ENCODE data around the gene PTPRD.

Gene PTPRD

DNA sequence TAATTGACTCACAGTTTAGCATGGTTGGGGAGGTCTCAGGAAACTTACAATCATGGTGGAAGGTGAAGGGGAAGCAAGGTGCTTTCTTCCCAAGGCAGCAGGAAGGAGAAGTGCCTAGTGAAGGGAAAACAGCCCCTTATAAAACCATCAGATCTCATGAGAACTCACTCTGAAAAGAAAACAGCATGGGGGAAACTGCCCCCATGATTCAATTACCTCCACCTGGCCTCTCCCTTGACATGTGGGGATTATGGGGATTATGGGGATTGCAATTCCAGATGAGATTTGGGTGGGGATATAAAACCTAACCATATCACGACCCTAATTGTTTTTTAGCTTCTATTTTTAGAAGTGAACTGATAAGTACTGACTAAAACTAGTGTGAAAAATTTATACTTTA, 1435.7 kb downstream of the PTPRD start:
- no peak for DNase-seq (ENCODE audit: low read depth, low spot score)
- TF ChIP-seq, protein P1, sequence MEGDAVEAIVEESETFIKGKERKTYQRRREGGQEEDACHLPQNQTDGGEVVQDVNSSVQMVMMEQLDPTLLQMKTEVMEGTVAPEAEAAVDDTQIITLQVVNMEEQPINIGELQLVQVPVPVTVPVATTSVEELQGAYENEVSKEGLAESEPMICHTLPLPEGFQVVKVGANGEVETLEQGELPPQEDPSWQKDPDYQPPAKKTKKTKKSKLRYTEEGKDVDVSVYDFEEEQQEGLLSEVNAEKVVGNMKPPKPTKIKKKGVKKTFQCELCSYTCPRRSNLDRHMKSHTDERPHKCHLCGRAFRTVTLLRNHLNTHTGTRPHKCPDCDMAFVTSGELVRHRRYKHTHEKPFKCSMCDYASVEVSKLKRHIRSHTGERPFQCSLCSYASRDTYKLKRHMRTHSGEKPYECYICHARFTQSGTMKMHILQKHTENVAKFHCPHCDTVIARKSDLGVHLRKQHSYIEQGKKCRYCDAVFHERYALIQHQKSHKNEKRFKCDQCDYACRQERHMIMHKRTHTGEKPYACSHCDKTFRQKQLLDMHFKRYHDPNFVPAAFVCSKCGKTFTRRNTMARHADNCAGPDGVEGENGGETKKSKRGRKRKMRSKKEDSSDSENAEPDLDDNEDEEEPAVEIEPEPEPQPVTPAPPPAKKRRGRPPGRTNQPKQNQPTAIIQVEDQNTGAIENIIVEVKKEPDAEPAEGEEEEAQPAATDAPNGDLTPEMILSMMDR (IDR thresholded peaks at IDR 0.05; ENCODE audit: insufficient read depth, low read length, missing control alignments), result no peak
- no peak overlapping the region for H3K4me3 ChIP-seq (ENCODE audit: low read depth, low read length)
- ChIA-PET CTCF (no interaction called here), POLR2A (no interaction called here)

DNA sequence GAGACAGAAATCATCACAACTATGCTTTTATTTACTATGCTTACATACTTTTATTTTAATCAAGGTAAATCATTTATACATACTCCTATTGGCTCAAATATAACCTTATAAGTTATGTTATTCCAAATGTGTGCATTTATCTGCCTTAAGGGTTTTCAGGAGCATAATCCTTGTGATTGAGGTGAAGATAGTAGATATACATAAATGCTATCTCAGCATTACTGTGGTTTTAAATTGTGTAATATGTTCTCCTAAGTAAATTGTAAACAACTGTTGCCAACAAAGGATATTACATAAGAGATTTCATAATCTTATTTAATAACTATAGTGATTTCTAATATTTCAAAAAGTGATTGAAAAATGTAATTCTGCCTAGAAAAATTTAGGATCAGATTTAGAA, 1438.4 kb downstream of the PTPRD start:
- TF ChIP-seq, protein P1 (IDR thresholded peaks at IDR 0.05; ENCODE audit: insufficient read depth, low read length, missing control alignments), result no peak
- CTCF ChIA-PET, result no interaction called here
- no peak for DNase-seq (ENCODE audit: low read depth, low spot score)
- POLR2A ChIA-PET, result no interaction called here
- no peak overlapping the region for H3K4me3 ChIP-seq (ENCODE audit: low read depth, low read length)

- TF ChIP-seq, protein P1 (IDR thresholded peaks at IDR 0.05; ENCODE audit: insufficient read depth, low read length, missing control alignments), result no peak
These were observed 1439.5 kb downstream of the PTPRD start for GRCh38 chr9:9173264-9173663.

GRCh38 chr9:9170439-9171134, 1442.2 kb downstream of the PTPRD start:
- TF ChIP-seq, protein P1 (IDR thresholded peaks at IDR 0.05; ENCODE audit: insufficient read depth, low read length, missing control alignments), result no peak
- DNase-seq (ENCODE audit: low read depth, low spot score), result no peak
- CTCF ChIA-PET, result no interaction called here
- H3K4me3 ChIP-seq (ENCODE audit: low read depth, low read length), result no peak overlapping the region
- POLR2A ChIA-PET, result no interaction called here

More at GRCh38 chr9:9173264-9173663, 1439.5 kb downstream of the PTPRD start:
- ChIA-PET CTCF (no interaction called here), POLR2A (no interaction called here)
- H3K4me3 ChIP-seq (ENCODE audit: low read depth, low read length), result no peak overlapping the region
- DNase-seq (ENCODE audit: low read depth, low spot score), result no peak

GRCh38 chr9:9142001-9142400, 1470.8 kb downstream of the PTPRD start:
- ChIA-PET POLR2A (no interaction called here), CTCF (no interaction called here)
- no peak for DNase-seq (ENCODE audit: low read depth, low spot score)
- TF ChIP-seq, protein P1 (IDR thresholded peaks at IDR 0.05; ENCODE audit: insufficient read depth, low read length, missing control alignments), result no peak
- no peak overlapping the region for H3K4me3 ChIP-seq (ENCODE audit: low read depth, low read length)

DNA sequence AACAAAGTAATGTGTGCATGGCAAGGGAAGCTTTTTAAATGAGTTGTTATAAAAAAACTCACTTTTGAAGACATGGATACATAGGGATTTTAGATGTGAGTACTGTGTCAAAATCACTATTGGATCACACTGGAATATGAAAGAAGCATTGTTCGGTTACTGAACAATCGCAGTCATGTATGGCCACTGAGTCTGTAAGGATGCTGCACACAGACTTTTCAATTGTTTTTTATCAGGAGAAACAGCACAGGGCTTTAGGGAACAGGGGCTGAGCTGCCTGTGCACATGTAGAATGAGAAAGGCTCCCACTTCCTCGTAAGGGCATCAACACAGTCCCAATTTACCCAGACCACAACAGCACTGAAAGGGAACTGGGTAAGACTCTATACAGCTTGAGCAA, 1479.3 kb downstream of the PTPRD start:
- no peak for DNase-seq (ENCODE audit: low read depth, low spot score)
- H3K4me3 ChIP-seq (ENCODE audit: low read depth, low read length), result no peak overlapping the region
- CTCF ChIA-PET, result no interaction called here
- TF ChIP-seq, protein P1 (IDR thresholded peaks at IDR 0.05; ENCODE audit: insufficient read depth, low read length, missing control alignments), result no peak
- POLR2A ChIA-PET, result no interaction called here

Data from AG04449 (cell line).